GM23248 (cell line): ENCODE data around the gene DYNC2H1.

Experiments
- EZH2 ChIP-seq: fragments of 200-600 bp; sonication (generic); IDR thresholded peaks from 2 replicates; pipeline ENCODE4 v1.6.1; 2018; ENCODE audit warnings: antibody characterized with exemption, mild to moderate bottlenecking; ENCODE audit not compliant: insufficient read depth, poor library complexity, severe bottlenecking
- EZH2phosphoT487 ChIP-seq: fragments of 200-600 bp; sonication (generic); IDR thresholded peaks from 2 replicates; pipeline ENCODE4 v1.6.1; 2018; ENCODE audit warnings: antibody characterized with exemption, moderate library complexity, mild to moderate bottlenecking, low read depth; ENCODE audit not compliant: insufficient read depth

GRCh38 chr11:103488031-103488461, 378.8 kb downstream of the DYNC2H1 start:
- TF ChIP-seq EZH2 (no peak), EZH2phosphoT487 (no peak)
